ENCODE data around the gene PLOD2.
A peak's percentile ranks its signal among the peaks of the same experiment; 100 is the strongest.

Gene PLOD2

DNA sequence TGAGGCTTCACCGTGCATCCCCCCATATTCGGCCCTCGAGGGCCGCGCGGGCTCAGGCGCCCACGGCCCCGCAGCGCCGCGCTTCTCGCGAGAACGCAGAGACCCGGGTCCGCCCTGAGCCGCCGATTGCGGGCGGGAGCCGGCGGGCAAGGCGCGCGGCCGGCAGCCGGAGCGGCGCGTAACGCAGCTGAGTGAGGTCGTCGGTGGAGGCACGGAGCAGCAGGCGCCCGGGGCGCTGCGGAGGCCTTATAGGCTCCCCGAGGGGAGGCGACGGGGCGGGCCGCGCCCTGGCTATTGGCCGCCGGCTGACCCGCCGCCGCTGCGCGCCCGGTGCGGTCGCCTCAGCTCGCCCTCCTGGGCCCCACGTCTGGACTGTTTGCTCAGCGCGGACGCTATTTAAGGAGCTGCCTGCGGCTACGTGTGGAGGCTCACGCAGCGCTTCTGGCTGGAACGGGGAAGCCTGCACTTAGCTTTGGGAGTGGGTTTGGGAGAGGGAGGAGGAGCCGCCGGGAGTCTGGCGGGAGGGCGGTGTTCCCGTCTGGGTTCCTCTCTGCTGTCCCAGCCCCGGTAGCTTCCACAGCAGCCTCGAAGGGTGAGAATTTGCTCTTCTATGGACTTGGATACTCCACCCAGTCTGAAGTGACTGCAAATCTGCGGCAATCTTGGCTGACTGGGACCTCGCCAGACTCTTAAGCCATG, at the start of gene PLOD2:
PLOD2 (minus strand) TSS at position 221 of the 699 bp plus-strand sequence; CDS start at position 26, 195 bp downstream.
- peak; percentile 79 to 92 for DNase-seq (ENCODE audit: low read depth in 1 of 2, low spot score in 1 of 2)
- TF ChIP-seq JUND (IDR thresholded peaks at IDR 0.05; ENCODE audit: low read depth) = no peak
- in situ Hi-C loops (cut with HindIII; ENCODE audit: low pct_unique_long_range_greater_than_20kb, low sequenced_read_pairs) = no loop called here

DNA sequence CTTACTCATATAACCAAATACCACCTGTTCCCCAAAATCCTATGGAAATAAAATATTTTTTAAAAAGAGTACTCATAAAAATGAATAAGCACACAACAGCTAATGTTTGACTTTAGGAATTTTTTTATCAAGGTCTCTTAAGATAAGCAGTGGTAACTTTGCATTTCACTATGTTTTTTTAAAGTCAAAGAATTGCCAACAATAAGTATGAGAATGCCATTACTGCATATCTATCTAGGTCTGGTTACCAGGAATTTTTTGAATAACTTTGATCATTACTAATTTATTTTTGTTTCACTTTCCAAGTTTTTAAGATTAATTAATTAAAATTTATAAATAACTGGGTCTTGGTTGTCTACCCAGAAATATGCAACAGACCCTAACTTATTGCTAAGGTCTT, 48.4 kb upstream of the PLOD2 start:
- no peak for TF ChIP-seq JUND (IDR thresholded peaks at IDR 0.05; ENCODE audit: low read depth)
- in situ Hi-C loops (cut with HindIII; ENCODE audit: low pct_unique_long_range_greater_than_20kb, low sequenced_read_pairs) = no loop called here
- DNase-seq (ENCODE audit: low read depth in 1 of 2, low spot score in 1 of 2) = no peak

DNA sequence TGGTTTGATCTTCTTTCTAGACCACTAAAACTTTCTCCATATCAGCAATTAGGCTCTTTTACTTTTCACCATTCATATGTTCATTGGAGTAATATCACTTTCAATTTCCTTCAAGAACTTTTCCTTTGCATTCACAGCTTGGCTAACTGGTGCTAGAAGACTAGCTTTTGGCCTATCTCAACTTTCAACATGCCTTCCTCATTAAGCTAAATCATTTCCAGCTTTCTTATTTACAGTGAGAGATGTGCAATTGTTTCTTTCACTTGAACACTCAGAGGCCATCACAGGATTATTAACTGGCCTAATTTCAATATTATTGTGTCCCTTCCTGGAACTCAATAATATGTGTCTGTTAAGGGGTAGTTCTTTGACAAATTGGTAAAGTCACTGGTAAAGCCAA, 42.8 kb upstream of the PLOD2 start:
- no peak for TF ChIP-seq JUND (IDR thresholded peaks at IDR 0.05; ENCODE audit: low read depth)
- DNase-seq (ENCODE audit: low read depth in 1 of 2, low spot score in 1 of 2) = no peak
- in situ Hi-C loops (cut with HindIII; ENCODE audit: low pct_unique_long_range_greater_than_20kb, low sequenced_read_pairs) = no loop called here

DNA sequence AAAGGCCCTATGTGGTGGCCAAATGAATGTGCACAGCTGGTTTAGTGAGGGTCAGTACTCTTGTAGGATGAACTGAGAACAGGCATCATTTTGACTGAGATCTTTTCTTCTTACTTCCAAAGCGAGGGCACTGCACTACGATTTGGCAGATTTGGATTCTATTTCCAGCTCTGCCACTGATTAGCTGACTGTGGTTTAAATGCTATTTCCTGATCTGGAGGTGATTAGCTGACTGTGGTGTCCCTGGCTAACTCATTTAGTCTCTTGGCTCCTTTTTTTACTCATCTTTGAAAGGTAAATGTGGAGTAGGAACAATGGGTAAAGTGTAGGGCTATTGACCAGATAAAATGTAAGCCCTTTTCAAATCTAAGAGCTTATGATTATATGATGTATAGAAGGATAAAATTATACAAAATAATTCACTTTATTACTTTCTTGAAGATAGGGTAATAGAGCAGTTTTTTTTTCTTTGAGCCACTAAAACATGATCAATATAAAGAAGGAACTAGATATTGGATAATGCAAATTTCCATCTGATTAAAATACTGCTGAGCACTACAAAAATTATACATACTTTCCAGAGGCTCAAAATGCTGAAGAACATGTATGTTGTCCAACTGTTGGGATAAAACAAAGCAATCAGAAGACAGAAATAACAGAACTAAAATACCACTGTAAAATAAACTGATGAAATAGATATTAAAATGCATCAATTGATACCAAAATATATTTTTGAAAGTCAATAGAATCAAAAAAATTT, 39.7 kb upstream of the PLOD2 start:
- DNase-seq (ENCODE audit: low read depth in 1 of 2, low spot score in 1 of 2) = no peak
- TF ChIP-seq JUND (IDR thresholded peaks at IDR 0.05; ENCODE audit: low read depth) = no peak
- in situ Hi-C loops (cut with HindIII; ENCODE audit: low pct_unique_long_range_greater_than_20kb, low sequenced_read_pairs) = no loop called here

DNA sequence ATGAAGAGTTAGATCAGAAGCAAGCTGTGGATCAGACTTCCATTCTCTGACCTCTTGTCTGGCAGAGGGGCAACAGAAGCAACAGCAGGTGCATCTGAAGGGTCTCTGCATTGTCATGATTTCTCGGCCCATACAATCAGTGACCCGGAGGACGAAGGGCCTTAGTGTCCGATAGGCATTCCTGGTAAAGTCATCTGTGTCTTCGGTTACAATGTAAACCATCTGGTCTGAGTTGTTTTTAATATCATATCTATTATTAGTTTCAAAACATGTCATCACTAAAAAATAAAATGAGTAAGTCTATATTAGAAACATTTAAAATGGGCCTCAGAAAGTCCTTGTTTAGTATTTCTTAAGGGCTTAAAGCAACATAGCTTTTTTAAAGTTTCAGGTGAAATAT, 38.8 kb upstream of the PLOD2 start:
- DNase-seq (ENCODE audit: low read depth in 1 of 2, low spot score in 1 of 2) = no peak
- no peak for TF ChIP-seq JUND (IDR thresholded peaks at IDR 0.05; ENCODE audit: low read depth)
- in situ Hi-C loops (cut with HindIII; ENCODE audit: low pct_unique_long_range_greater_than_20kb, low sequenced_read_pairs) = no loop called here

DNA sequence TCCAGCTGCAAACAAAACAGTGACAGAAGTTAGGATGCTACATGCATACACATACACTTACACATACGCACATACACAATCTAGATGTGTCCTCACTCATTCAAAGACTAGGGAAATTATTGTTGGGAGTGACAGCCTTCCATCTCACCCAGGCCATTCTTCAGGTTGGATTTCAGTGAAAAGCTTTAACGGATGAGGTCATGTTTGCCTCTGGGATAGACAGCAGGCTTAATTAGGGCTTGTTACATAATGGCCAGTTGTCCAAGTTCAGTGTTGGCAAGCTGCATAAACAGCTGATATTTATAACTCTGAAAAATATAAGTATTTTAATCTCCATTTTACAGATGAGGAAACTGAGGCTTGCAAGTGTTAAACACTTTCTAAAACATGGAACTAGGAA, 35.8 kb upstream of the PLOD2 start:
- DNase-seq (ENCODE audit: low read depth in 1 of 2, low spot score in 1 of 2) = no peak
- TF ChIP-seq JUND (IDR thresholded peaks at IDR 0.05; ENCODE audit: low read depth) = no peak
- in situ Hi-C loops (cut with HindIII; ENCODE audit: low pct_unique_long_range_greater_than_20kb, low sequenced_read_pairs) = no loop called here

DNA sequence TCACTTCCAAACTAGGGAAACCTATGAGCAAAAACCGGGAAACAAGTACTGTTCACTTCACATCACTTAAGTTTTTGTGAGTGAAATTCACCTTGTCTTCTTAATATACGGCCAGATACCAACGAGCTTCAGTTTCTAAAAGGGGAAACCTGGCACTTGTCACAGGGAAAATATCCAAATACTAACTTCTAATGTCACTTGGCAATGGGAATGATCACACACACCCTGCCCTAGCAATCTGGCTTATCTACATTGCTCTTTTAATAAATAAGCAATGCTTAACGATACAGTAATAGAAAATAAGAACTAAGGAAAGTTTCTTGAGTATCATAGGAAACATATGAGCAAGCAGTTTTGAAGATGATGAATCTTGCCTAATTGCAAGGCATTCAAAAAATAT, 34.6 kb upstream of the PLOD2 start:
- DNase-seq (ENCODE audit: low read depth in 1 of 2, low spot score in 1 of 2) = no peak
- no peak for TF ChIP-seq JUND (IDR thresholded peaks at IDR 0.05; ENCODE audit: low read depth)
- in situ Hi-C loops (cut with HindIII; ENCODE audit: low pct_unique_long_range_greater_than_20kb, low sequenced_read_pairs) = no loop called here

DNA sequence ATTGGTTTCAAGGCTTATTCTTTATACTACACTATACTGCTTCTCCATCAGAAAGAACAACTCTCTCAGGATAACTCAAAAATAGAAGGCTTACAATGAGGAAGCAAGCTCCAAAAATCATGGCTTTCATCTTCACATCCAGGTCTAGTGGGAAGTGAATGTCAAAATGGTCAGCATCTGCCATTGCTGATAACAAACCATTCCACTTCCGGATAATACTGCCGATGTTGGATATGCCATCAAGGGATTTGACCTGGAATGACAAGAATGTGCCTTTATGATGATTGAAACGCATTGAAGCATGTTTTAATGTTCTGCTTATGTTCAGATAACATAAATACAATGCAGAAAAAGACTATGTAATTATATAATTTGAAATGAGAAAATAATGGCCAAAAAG, 34.0 kb upstream of the PLOD2 start:
- no peak for TF ChIP-seq JUND (IDR thresholded peaks at IDR 0.05; ENCODE audit: low read depth)
- no peak for DNase-seq (ENCODE audit: low read depth in 1 of 2, low spot score in 1 of 2)
- in situ Hi-C loops (cut with HindIII; ENCODE audit: low pct_unique_long_range_greater_than_20kb, low sequenced_read_pairs) = no loop called here

DNA sequence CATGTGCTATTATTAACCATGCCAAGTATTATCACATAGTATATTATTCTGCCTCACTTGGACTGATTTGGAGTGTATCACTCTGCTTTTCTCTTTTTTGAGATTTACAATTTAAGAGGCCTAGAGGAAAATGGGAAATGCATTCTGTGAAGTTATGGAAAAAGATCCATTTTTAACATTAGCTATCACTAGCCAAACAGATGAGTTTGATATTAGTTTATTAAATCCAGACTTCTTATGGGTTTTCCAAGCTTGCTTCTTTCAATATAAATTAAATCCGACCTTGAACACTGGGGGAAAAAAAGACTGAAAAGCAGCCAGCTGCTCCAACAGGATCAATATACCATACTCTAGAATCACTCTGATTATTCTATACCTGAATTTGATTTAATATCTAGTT, 30.1 kb upstream of the PLOD2 start:
- DNase-seq (ENCODE audit: low read depth in 1 of 2, low spot score in 1 of 2) = no peak
- TF ChIP-seq JUND (IDR thresholded peaks at IDR 0.05; ENCODE audit: low read depth) = no peak
- in situ Hi-C loops (cut with HindIII; ENCODE audit: low pct_unique_long_range_greater_than_20kb, low sequenced_read_pairs) = no loop called here

DNA sequence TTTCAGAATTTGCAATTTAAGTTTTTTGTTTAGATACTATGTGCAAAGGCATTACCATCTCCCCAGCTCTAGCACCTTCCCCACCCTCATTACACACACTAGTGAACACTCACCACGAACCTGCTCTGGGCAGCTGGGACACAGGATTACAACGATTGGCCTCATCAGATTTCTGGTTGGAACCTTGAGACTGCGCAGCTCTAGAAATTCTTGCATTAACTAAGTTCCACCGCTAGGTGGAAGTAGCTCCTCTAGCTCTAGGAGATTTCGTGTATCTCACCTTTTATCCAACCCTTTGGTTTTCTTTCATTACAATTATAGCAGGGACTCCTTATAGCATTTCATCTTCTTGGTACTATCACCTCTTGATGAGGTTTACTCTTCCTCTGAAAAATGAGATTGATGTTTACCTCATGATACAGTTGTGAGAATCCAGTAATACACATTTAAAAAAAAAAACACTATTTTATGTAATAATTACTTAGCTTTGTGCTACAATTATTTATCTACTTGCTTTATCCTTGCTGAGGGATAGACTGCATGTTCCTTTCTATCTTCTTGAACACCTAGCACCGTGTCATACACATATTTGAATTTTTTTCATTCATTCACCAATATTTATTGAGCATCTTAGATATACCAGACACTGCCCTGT, 28.7 kb upstream of the PLOD2 start:
- peak; percentile 51 to 78 for DNase-seq (ENCODE audit: low read depth in 1 of 2, low spot score in 1 of 2)
- TF ChIP-seq JUND (IDR thresholded peaks at IDR 0.05; ENCODE audit: low read depth) = no peak
- in situ Hi-C loops (cut with HindIII; ENCODE audit: low pct_unique_long_range_greater_than_20kb, low sequenced_read_pairs) = no loop called here

DNA sequence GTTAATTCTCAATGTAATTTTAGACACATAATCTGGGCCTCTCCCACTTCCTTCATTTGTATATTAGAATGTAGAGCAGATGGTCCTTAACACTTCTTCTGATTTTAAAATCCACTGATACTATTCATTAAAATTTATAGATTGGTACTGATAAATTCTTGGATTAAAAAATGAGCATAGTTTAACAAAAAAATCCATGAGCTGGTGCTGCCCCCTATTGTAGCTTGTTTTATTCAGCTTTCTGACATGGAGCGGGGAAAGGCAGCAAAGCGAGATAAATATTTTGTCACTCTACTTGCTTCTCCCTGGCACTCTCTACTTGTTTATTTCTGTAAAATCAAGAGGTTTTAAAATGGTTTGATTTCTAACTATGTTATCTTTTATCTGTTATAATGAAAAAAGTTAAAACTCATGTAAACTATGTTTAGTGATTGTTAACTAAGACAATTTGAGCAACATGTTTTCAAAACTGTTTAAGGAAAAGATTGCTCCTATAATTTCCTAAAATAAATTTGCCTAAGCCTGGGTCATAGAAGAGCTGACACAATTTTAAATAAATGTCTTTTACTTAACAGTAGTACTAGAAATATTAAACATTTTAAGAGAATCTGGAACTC, 26.5 kb upstream of the PLOD2 start:
- peak; percentile 16 to 60 for DNase-seq (ENCODE audit: low read depth in 1 of 2, low spot score in 1 of 2)
- in situ Hi-C loops (cut with HindIII; ENCODE audit: low pct_unique_long_range_greater_than_20kb, low sequenced_read_pairs) = no loop called here
- TF ChIP-seq JUND (IDR thresholded peaks at IDR 0.05; ENCODE audit: low read depth) = no peak

DNA sequence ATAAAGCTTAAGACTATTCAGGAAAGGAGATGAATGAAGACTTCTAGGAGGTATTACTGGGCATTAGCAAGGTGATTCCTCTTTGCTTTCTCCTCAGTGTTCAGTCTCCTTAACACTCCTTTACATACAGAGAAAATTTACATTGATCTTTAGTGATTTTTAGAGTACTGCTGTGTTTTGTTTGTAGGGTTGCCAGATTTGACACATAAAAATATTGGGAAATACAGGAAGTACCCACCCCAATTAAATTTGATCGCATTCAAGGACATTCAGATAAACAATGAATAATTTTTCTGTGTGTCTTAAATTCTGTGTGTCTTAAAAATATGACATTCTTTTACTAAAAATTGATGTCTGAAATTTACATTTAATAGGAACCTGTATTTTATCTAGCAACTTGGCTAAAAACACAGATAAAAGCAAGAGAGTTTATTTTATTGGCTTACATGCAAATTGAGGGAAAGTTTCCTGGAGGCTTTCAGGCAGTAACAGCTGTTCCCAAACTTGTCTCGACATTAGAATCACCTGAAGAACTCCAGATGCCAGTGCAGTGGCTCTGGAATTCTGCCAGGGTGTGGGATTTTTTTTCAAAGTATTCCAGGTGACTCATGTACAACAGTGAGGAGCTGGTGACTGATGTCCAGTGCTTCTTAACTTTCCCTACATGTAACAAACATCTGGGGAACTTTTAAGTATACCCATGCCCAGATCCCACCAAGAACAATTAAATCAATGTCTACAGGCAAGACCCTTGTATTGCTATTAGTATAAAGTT, 23.4 kb upstream of the PLOD2 start:
- DNase-seq (ENCODE audit: low read depth in 1 of 2, low spot score in 1 of 2) = no peak
- in situ Hi-C loops (cut with HindIII; ENCODE audit: low pct_unique_long_range_greater_than_20kb, low sequenced_read_pairs) = no loop called here
- no peak for TF ChIP-seq JUND (IDR thresholded peaks at IDR 0.05; ENCODE audit: low read depth)

Data from T47D (cell line).